Measurements from ENCODE around the gene BTBD19.

BTBD19 gene

GRCh38 chr1:44862829-44863401 lies 54.6 kb downstream of the BTBD19 start:
- no peak for DNase-seq
